GM08714 (cell line): Measurements from ENCODE around the gene PTK7.

Experiments used
- H3K4me3 ChIP-seq: fragments of 200-500 bp; sonication (Bioruptor generic); 2 replicates; pipeline ENCODE4 v1.5.1; 2014; ENCODE audit warnings: mild to moderate bottlenecking, low read length, inconsistent platforms
- ZNF274 ChIP-seq: IDR thresholded peaks from 2 replicates; pipeline ENCODE4 v1.6.1; 2012; ENCODE audit warnings: mild to moderate bottlenecking, low read depth, low read length

Gene PTK7

DNA sequence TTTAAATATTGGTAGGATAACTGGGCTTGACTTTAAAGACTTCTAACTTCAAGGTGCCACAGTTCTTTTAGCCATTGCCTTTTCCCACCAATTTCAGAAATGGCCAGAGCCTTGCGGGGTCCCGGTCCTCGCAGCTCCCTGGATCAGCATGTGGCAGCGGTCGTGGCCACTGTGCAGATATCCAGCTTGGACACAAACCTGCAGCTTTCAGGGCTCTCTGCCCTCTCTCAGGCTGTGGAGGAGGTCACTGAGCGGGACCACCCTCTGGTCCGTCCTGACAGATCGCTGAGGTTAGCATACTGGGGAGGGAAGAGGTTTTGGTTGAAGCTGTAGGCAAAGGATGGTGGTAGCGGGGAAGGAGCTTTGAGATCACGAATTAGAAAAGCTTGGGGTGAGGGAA, 112.3 kb downstream of the PTK7 start:
- no peak overlapping the region for H3K4me3 ChIP-seq
- no peak for TF ChIP-seq ZNF274

DNA sequence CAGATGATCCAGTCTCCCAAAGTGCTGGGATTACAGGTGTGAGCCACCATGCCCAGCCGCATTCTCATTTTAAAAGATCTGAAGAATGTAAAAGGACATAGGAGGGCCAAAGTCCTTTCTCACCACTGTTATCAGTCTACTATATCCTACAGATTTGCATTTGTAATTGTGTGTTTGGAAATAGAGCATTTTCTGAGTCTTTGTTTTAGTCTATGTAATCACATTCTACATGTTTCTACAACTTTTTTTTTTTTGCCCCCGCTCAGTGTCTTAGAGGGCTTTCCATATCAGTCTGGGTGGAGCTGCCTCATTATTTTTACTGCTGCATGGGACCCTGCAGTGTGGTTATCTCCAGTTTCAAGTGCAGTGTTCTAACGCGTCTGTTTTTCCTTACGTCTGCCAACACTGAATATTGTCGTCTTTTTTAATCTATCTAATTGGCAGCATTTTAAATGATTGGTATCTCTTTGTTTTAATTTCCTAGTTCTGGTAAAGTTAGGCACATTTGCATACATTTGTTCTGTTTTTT, 113.7 kb downstream of the PTK7 start:
- no peak overlapping the region for H3K4me3 ChIP-seq
- TF ChIP-seq ZNF274: no peak

DNA sequence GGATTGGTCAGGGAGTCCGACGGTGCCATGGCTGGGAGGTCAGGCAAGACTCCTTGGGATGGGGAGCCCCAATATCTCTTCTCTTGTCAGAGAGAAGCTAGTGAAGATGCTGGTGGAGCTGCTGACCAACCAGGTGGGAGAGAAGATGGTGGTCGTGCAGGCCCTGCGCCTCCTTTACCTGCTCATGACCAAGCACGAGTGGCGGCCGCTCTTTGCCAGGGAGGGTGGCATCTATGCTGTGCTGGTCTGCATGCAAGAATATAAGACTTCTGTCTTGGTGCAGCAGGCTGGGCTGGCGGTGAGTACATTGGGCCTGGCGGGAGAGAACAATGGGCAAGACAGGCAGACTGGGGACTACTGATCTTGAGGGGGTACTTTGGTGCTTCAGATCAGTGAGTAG, 116.8 kb downstream of the PTK7 start:
- TF ChIP-seq ZNF274: no peak
- no peak overlapping the region for H3K4me3 ChIP-seq

DNA sequence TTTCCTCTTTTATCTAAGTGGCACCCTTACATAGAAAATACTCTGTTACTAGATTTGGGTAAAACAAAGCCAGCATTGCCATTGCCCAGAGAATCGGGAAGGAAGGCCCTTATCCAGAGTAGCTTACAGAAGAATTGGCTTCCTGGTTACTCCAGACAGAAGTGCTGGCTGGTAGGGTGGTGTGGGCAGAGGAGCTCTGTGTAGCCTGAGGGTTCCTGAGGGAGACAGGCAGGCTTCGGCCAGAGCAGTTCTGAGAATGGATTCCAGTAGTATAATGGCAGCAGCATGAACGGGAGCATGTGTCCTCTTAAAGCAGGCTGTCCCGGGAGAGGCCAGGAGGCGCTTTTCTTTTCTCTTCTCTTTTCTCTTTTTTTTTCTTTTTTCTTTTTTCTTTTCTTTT, 117.8 kb downstream of the PTK7 start:
- H3K4me3 ChIP-seq: no peak overlapping the region
- no peak for TF ChIP-seq ZNF274

DNA sequence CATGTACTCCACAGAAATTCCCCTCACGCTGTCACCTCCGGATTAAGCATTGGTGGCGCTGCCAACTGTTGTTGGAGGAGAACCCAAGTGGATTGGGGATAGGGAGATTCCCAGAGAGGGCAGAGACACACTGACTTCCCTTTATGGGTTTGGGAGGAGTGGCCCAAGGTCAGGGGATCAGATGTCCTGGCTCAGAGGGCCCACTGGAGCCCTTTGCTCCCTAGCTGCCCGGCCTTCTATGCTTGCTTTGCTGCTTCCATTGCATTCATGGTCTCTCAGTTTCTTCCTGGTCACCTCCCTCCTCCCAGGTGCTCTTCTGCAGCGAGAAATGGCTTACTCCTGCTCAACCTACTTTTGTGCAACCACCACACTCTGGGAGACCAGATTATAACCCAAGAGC, 120.2 kb downstream of the PTK7 start:
- H3K4me3 ChIP-seq: no peak overlapping the region
- TF ChIP-seq ZNF274: no peak

DNA sequence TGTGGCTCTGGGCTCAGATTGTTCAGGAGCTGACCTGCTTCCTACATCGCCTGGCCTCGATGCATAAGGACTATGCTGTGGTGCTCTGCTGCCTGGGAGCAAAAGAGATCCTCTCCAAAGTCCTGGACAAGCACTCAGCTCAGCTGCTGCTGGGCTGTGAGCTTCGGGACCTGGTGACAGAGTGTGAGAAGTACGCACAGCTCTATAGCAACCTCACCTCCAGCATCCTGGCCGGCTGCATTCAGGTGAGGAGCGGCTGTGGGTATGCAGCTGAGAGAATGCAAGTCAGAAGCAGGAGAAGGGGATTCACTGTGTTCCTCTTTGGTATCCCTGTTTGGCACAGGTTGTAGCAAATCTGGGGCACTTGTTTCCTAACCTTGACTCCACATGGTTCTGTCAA, 123.8 kb downstream of the PTK7 start:
- H3K4me3 ChIP-seq: no peak overlapping the region
- no peak for TF ChIP-seq ZNF274

DNA sequence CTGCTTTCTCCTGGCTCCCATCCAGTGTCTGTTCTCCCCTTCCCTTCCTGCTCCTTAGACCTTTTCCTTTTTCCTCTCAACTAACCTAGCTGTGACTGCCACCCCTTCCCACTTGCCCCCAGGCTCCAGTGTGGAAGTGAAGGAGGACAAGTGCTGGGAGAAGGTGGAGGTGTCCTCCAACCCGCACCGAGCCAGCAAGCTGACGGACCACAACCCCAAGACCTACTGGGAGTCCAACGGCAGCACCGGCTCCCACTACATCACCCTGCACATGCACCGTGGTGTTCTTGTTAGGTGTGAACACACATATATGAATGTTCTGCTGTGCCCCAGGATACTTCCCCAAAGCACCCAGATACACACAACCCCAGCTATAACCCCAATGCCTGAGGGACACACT, 124.4 kb downstream of the PTK7 start:
- no peak for TF ChIP-seq ZNF274
- no peak overlapping the region for H3K4me3 ChIP-seq

DNA sequence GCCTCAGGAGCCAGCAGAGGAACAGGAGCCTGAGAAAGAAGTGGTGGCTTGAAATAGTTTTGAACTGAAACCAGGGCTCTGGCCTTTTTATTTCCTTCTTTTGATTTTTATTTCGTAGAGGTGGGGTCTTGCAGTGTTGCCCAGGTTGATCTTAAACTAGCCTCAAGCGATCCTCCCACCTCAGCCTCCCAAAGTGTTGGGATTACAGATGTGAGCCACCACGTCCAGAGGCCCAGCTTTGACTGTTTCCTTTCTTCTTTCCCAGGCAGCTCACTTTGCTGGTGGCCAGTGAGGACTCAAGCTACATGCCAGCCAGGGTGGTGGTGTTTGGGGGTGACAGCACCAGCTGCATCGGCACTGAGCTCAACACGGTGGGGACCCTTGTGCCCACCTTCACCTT, 126.3 kb downstream of the PTK7 start:
- H3K4me3 ChIP-seq: no peak overlapping the region
- TF ChIP-seq ZNF274: no peak

DNA sequence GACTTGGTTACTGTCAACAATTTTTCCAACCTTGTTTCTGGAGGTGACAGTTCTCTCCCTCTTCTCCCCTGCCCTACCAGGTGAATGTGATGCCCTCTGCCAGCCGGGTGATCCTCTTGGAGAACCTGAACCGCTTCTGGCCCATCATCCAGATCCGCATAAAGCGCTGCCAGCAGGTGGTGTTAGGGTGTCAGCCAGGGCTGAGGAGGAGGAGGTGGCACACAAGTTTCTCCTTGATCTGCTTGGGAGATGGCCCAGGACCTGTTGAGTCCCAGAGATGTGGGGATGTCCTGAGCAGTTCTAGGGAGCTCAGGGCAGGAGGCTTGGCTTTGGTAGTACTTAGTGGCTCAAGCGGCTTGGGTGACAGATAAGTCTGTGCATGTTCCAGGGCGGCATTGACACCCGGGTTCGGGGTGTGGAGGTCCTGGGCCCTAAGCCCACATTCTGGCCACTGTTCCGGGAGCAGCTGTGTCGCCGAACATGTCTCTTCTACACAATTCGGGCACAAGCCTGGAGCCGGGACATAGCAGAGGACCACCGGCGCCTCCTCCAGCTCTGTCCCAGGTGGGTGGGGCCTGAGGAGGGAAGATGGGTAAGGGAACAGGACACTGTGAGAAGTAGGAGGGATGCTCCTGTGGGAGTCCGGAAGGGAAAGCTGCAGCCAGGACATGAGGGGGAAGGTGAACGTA, 127.1 kb downstream of the PTK7 start:
- H3K4me3 ChIP-seq: no peak overlapping the region
- TF ChIP-seq ZNF274: no peak

DNA sequence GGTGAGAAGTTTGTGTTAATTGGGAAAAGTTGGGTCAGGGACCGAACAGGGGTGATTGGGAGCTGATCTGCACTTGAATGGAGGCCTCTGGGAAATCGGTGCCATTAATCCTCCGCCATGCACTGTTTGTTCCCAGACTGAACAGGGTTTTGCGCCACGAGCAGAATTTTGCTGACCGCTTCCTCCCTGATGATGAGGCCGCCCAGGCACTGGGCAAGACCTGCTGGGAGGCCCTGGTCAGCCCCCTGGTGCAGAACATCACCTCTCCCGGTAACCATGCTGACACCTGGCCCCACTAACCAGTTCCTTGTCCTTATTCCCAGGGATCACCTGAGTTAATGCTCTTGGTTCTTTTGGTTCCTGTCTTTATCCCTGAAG, 127.6 kb downstream of the PTK7 start:
- no peak overlapping the region for H3K4me3 ChIP-seq
- no peak for TF ChIP-seq ZNF274

DNA sequence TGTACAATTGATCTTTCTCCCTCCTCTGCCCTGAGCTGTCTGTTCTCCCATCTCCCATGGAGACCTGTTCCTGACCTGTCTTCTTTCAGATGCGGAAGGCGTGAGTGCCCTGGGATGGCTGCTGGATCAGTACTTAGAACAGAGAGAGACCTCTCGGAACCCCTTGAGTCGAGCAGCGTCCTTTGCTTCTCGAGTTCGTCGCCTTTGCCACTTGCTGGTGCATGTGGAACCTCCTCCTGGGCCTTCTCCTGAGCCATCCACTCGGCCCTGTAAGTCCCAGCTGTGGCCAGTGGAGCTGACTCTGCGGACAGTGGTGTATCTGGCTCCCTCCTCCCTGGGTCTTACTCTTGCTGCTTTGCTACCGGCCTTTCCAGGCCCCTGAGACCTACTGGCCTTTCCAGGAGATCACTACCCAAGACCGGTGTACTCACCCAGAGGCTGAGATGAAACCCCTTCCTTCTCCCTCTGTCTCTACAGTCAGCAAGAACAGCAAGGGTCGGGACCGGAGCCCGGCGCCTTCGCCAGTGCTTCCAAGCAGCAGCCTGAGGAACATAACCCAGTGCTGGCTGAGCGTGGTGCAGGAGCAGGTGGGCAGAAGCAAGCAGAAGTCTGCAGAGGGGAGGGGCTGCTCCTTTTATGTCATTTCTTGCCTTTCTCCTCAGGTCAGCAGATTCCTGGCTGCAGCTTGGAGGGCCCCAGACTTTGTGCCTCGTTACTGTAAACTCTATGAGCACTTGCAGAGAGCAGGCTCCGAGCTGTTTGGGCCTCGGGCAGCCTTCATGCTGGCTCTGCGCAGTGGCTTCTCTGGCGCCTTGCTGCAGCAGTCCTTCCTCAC, 128.4 kb downstream of the PTK7 start:
- TF ChIP-seq ZNF274: no peak
- no peak overlapping the region for H3K4me3 ChIP-seq

DNA sequence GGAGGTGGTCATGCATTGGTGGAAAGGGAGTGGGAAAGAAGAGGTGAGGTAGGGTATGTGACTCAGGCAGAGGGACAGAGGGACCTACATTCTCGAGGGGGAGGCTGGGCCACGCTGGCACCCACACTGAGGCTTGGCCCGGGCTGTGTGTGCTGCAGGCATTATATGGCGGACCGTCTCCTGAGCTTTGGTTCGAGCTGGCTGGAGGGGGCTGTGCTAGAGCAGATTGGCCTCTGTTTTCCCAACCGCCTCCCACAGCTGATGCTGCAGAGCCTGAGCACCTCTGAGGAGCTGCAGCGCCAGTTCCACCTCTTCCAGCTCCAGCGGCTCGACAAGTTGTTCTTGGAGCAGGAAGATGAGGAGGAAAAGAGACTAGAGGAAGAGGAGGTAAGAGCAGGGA, 129.7 kb downstream of the PTK7 start:
- no peak overlapping the region for H3K4me3 ChIP-seq
- no peak for TF ChIP-seq ZNF274

DNA sequence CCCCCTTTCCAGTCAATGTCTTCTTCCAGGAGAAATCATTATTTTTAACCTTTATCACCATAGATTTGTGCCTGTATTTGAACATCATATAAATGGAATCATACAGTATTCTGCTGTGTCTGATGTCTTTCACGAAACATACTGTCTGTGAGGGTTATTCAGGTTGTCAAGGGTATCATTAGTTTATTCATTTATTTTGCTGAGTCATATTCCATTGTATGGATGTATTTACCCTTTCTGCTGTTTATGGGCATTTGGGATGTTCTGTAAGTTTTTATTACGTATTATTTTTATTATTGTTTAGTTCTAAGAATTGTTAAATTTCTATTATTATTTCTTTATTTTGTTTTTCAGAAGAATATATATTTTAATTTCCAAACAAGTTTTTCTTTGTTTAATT, 131.2 kb downstream of the PTK7 start:
- H3K4me3 ChIP-seq: no peak overlapping the region
- no peak for TF ChIP-seq ZNF274
